DOHH2 (cell line): Measurements from ENCODE around the gene FUT8.

Experiments used
- EZH2phosphoT487 ChIP-seq: fragments of 200-600 bp; sonication (generic); IDR thresholded peaks from 2 replicates; pipeline ENCODE4 v1.6.1; 2017; ENCODE audit warnings: borderline replicate concordance, mild to moderate bottlenecking, antibody characterized with exemption, low read length, moderate library complexity, mixed read lengths
- TF ChIP-seq, protein P1 (sequence below): fragments of 200-600 bp; sonication (generic); IDR thresholded peaks from one replicate; pipeline ENCODE4 v1.5.1; 2014; ENCODE audit warnings: antibody characterized with exemption, mild to moderate bottlenecking, low read depth, low read length; ENCODE audit not compliant: poor library complexity, severe bottlenecking

DNA sequence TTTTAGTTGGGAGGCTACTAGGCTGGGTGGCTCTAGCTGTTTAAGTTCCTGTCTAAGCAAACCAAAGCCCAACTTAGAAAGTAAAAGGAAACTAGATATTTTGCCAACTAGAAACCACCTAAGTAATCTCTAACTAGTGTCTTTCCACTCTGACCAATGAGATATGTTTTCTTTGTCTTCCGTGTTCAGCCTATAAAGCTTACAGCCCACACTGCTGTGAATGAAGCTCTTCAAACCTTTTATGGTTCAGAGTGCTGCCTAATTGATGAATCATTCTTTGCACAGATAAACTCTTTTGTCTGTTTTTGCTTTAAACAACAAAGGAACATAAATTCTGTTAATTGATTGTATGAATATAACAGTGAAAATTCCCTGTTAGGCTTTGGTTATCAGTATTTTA lies 66.1 kb downstream of the FUT8 start:
- TF ChIP-seq, protein P1, sequence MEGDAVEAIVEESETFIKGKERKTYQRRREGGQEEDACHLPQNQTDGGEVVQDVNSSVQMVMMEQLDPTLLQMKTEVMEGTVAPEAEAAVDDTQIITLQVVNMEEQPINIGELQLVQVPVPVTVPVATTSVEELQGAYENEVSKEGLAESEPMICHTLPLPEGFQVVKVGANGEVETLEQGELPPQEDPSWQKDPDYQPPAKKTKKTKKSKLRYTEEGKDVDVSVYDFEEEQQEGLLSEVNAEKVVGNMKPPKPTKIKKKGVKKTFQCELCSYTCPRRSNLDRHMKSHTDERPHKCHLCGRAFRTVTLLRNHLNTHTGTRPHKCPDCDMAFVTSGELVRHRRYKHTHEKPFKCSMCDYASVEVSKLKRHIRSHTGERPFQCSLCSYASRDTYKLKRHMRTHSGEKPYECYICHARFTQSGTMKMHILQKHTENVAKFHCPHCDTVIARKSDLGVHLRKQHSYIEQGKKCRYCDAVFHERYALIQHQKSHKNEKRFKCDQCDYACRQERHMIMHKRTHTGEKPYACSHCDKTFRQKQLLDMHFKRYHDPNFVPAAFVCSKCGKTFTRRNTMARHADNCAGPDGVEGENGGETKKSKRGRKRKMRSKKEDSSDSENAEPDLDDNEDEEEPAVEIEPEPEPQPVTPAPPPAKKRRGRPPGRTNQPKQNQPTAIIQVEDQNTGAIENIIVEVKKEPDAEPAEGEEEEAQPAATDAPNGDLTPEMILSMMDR = no peak
- no peak for TF ChIP-seq EZH2phosphoT487
